Measurements from ENCODE around the gene OSR1. TPM values are rescaled to one million over a fixed set of nuclear protein-coding genes. Genes with fewer than 3 reads are reported as not detected.

The OSR1 gene
- total RNA-seq, 1 donor from 2014 or later, result not detected

- H3K27me3 Mint-ChIP-seq (ENCODE audit: insufficient read depth, low read depth), result peaks cover 2% of the 10 kb centered on the region
- no peak overlapping the region for H3K4me3 ChIP-seq
- no peaks in the 10 kb centered on the region for H4K20me1 ChIP-seq (ENCODE audit: low read depth)
- H3K9me3 ChIP-seq (ENCODE audit: low read depth), result no peaks in the 10 kb centered on the region
- no peaks in the 10 kb centered on the region for H3K27me3 ChIP-seq
- H3K4me1 ChIP-seq, result no peaks in the 10 kb centered on the region
- no peak overlapping the region for H3K9ac ChIP-seq
- H3F3A ChIP-seq (ENCODE audit: low read depth), result no peaks in the 10 kb centered on the region
- DNase-seq (ENCODE audit: low spot score), result no peak
- H3K79me2 ChIP-seq (ENCODE audit: low read depth), result no peaks in the 10 kb centered on the region
- no peaks in the 10 kb centered on the region for H3K36me3 ChIP-seq
- H3K27ac Mint-ChIP-seq, result no peak overlapping the region
- peaks cover 3% of the 10 kb centered on the region for H3K9me3 Mint-ChIP-seq
- H3K4me3 Mint-ChIP-seq, result no peak overlapping the region
- no peak overlapping the region for H3K27ac ChIP-seq
- no peaks in the 10 kb centered on the region for H3K4me1 Mint-ChIP-seq
- no peaks in the 10 kb centered on the region for H3K36me3 Mint-ChIP-seq
- TF ChIP-seq EZH2 (IDR thresholded peaks at IDR 0.05) (no peak), EZH2phosphoT487 (IDR thresholded peaks at IDR 0.05) (no peak)
- TF ChIP-seq, protein P1, sequence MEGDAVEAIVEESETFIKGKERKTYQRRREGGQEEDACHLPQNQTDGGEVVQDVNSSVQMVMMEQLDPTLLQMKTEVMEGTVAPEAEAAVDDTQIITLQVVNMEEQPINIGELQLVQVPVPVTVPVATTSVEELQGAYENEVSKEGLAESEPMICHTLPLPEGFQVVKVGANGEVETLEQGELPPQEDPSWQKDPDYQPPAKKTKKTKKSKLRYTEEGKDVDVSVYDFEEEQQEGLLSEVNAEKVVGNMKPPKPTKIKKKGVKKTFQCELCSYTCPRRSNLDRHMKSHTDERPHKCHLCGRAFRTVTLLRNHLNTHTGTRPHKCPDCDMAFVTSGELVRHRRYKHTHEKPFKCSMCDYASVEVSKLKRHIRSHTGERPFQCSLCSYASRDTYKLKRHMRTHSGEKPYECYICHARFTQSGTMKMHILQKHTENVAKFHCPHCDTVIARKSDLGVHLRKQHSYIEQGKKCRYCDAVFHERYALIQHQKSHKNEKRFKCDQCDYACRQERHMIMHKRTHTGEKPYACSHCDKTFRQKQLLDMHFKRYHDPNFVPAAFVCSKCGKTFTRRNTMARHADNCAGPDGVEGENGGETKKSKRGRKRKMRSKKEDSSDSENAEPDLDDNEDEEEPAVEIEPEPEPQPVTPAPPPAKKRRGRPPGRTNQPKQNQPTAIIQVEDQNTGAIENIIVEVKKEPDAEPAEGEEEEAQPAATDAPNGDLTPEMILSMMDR (IDR thresholded peaks at IDR 0.05), result no peak
- no peak overlapping the region for H2AFZ ChIP-seq (replicated peaks)
- H3K4me2 ChIP-seq, result no peak overlapping the region
These were observed 22.1 kb upstream of the OSR1 start for GRCh38 chr2:19380532-19380931.

- no peaks in the 10 kb centered on the region for H3F3A ChIP-seq (ENCODE audit: low read depth)
- H3K27me3 ChIP-seq, result no peaks in the 10 kb centered on the region
- no peak overlapping the region for H2AFZ ChIP-seq (replicated peaks)
- H3K4me3 ChIP-seq, result no peak overlapping the region
- peaks cover 1% of the 10 kb centered on the region for H3K9me3 Mint-ChIP-seq
- no peaks in the 10 kb centered on the region for H3K36me3 ChIP-seq
- no peaks in the 10 kb centered on the region for H3K9me3 ChIP-seq (ENCODE audit: low read depth)
- no peaks in the 10 kb centered on the region for H3K4me1 Mint-ChIP-seq
- no peak overlapping the region for H3K9ac ChIP-seq
- TF ChIP-seq EZH2 (IDR thresholded peaks at IDR 0.05) (no peak), EZH2phosphoT487 (IDR thresholded peaks at IDR 0.05) (no peak)
- TF ChIP-seq, protein P1 (IDR thresholded peaks at IDR 0.05), result no peak
- no peak overlapping the region for H3K4me2 ChIP-seq
- H4K20me1 ChIP-seq (ENCODE audit: low read depth), result no peaks in the 10 kb centered on the region
- no peaks in the 10 kb centered on the region for H3K79me2 ChIP-seq (ENCODE audit: low read depth)
- no peak overlapping the region for H3K4me3 Mint-ChIP-seq
- no peak overlapping the region for H3K27ac ChIP-seq
- peaks cover 2% of the 10 kb centered on the region for H3K27me3 Mint-ChIP-seq (ENCODE audit: insufficient read depth, low read depth)
- no peaks in the 10 kb centered on the region for H3K36me3 Mint-ChIP-seq
- H3K4me1 ChIP-seq, result no peaks in the 10 kb centered on the region
- no peak for DNase-seq (ENCODE audit: low spot score)
- H3K27ac Mint-ChIP-seq, result no peak overlapping the region
These were observed 20.5 kb upstream of the OSR1 start for GRCh38 chr2:19378939-19379338.

DNA sequence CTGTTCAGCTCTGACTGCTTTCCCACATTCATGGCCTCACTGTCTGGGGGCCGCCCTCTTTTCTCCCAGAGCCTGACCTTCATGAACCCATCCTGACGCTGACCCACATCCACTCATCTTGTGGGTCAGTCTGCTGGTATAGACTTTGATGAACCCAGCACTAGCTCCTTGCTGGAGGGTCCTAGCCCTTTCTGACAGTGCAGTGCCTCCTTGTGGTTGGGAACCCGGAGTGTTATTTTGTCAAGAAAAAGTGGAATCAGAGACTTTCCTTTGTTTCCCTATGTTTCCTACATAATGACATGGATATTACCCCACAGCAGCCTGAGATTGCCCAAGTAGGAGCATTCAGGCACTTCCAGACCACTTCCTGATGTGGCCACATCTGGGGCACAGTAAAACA is 19.3 kb upstream of the OSR1 start:
- H3K4me1 ChIP-seq, result no peaks in the 10 kb centered on the region
- no peak overlapping the region for H2AFZ ChIP-seq (replicated peaks)
- no peak for TF ChIP-seq EZH2 (IDR thresholded peaks at IDR 0.05)
- TF ChIP-seq, protein P1 (IDR thresholded peaks at IDR 0.05), result peak; percentile 47
- no peaks in the 10 kb centered on the region for H3F3A ChIP-seq (ENCODE audit: low read depth)
- no peaks in the 10 kb centered on the region for H3K79me2 ChIP-seq (ENCODE audit: low read depth)
- H3K4me3 Mint-ChIP-seq, result no peak overlapping the region
- no peaks in the 10 kb centered on the region for H3K27me3 ChIP-seq
- no peaks in the 10 kb centered on the region for H4K20me1 ChIP-seq (ENCODE audit: low read depth)
- H3K36me3 Mint-ChIP-seq, result no peaks in the 10 kb centered on the region
- H3K27ac Mint-ChIP-seq, result no peak overlapping the region
- no peak overlapping the region for H3K4me2 ChIP-seq
- no peaks in the 10 kb centered on the region for H3K9me3 Mint-ChIP-seq
- DNase-seq (ENCODE audit: low spot score), result no peak
- H3K27ac ChIP-seq, result no peak overlapping the region
- no peaks in the 10 kb centered on the region for H3K4me1 Mint-ChIP-seq
- no peaks in the 10 kb centered on the region for H3K9me3 ChIP-seq (ENCODE audit: low read depth)
- H3K9ac ChIP-seq, result no peak overlapping the region
- H3K4me3 ChIP-seq, result no peak overlapping the region
- H3K36me3 ChIP-seq, result no peaks in the 10 kb centered on the region
- peaks cover 4% of the 10 kb centered on the region for H3K27me3 Mint-ChIP-seq (ENCODE audit: insufficient read depth, low read depth)

Data from neural progenitor cell (in vitro differentiated cells).